ENCODE measurements around the gene TOP3A. TPM values are rescaled to one million over a fixed set of nuclear protein-coding genes. Genes with fewer than 3 reads are reported as not detected.
"Not testable (repeated sequence)": the region's sequence is repeated elsewhere in the genome, so short reads cannot be mapped to it uniquely, and the experiment has no call there.

Gene TOP3A
- total RNA-seq, 1 experiment from 2014 or later: 73.7 TPM

DNA sequence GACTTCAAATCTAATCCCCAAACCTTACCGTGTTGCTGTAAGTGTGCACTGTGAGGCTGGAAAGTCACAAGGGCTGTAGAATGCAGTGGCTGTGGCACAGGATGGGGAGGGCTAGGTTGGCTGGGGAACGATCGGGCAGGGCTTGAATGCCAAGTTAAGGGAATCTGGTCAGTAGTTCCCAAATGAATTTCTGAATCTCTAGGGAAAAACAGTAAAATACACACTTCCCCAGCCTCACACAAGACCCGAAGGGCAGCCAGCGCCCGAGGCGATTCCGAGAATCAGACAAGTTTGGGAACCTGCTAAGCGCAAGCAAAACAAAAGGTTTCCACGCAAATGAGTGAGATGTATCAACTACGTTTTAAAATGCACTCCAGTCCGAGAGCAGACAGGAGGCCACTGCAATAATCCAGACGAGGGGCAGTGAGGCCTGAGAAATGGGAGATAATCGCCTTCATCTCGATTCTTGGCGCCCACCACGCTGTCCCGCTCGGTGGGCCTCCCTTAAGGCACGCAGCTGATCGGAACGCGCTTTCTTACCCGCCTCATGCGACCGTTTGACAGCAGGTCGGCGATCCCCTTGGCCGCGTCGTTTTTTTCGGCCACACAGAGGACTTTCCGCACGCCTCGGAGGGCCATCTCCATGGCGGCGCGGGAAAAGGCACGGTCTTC lies 599 bp downstream of the TOP3A start:
- Histone ChIP-seq H3K27me3 (replicated peaks; ENCODE audit: control insufficient read depth, insufficient read depth, low read length) (no peaks in the 10 kb centered on the region), H3K9me3 (no peaks in the 10 kb centered on the region), H3K36me3 (ENCODE audit: control insufficient read depth, insufficient read depth, low read length) (no peaks in the 10 kb centered on the region; the same call in 1 of the 2 replicates), H3K4me3 (ENCODE audit: low read depth, low read length) (peak overlapping the region; percentile 86), H3K4me1 (peaks cover 12% of the 10 kb centered on the region)
- Mint-ChIP-seq H3K4me1 (ENCODE audit: low read depth, unreplicated experiment) (peaks cover 16% of the 10 kb centered on the region), H3K36me3 (ENCODE audit: insufficient read depth, unreplicated experiment) (peaks cover 54% of the 10 kb centered on the region), H3K9me3 (ENCODE audit: unreplicated experiment) (no peaks in the 10 kb centered on the region), H3K4me3 (ENCODE audit: unreplicated experiment) (peak overlapping the region; percentile 89), H3K27ac (ENCODE audit: unreplicated experiment) (peak overlapping the region; percentile 97), H3K27me3 (ENCODE audit: insufficient read depth, unreplicated experiment) (no peaks in the 10 kb centered on the region)
- POLR2A ChIA-PET: interaction anchor here (0.6 to 0.9 kb wide), 5 partner anchors 9 to 544 kb away, joined by 3 to 4 read pairs (median 3); partner anchors contain the start of genes ALKBH5, MIEF2 and PRPSAP2
- no peak for DNase-seq
- CTCF ChIA-PET: interaction anchor here (0.6 to 1.0 kb wide), 4 partner anchors 14 to 131 kb away, joined by 3 to 4 read pairs (median 4); partner anchors contain the start of gene ALKBH5
- TF ChIP-seq, protein P1, sequence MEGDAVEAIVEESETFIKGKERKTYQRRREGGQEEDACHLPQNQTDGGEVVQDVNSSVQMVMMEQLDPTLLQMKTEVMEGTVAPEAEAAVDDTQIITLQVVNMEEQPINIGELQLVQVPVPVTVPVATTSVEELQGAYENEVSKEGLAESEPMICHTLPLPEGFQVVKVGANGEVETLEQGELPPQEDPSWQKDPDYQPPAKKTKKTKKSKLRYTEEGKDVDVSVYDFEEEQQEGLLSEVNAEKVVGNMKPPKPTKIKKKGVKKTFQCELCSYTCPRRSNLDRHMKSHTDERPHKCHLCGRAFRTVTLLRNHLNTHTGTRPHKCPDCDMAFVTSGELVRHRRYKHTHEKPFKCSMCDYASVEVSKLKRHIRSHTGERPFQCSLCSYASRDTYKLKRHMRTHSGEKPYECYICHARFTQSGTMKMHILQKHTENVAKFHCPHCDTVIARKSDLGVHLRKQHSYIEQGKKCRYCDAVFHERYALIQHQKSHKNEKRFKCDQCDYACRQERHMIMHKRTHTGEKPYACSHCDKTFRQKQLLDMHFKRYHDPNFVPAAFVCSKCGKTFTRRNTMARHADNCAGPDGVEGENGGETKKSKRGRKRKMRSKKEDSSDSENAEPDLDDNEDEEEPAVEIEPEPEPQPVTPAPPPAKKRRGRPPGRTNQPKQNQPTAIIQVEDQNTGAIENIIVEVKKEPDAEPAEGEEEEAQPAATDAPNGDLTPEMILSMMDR (IDR thresholded peaks at IDR 0.05; ENCODE audit: insufficient read depth in 1 of 2, low read depth in 1 of 2, low read length in 1 of 2, severe bottlenecking in 1 of 2, unreplicated experiment in 1 of 2): no peak
- intact Hi-C loops (cut with micrococcal nuclease; ENCODE audit: unreplicated experiment): loop anchor here (2.0 kb wide), 2 partner anchors 19 to 129 kb away; no protein-coding TSS in a partner anchor
- no TSS peak for BruUV-seq (replicated peaks)

DNA sequence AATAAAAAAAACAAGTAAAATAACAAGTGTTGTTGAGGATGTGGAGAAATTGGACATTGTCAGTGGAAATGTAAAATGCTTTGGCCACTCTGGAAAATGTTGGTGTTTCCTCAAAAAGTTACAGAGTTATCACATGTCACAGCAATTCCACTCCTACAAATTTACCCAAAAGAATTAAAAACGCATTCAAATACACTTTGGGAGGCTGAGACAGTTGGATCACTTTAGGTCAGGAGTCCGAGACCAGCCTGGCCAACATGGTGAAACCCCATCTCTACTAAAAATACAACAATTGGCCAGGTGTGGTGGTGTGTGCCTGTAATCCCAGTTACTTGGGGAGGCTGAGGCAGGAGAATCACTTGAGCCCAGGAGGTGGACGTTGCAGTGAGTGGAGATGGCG lies 5.6 kb downstream of the TOP3A start:
- BruUV-seq (replicated peaks): no TSS peak
- TF ChIP-seq, protein P1 (IDR thresholded peaks at IDR 0.05; ENCODE audit: insufficient read depth in 1 of 2, low read depth in 1 of 2, low read length in 1 of 2, severe bottlenecking in 1 of 2, unreplicated experiment in 1 of 2): no peak
- no peak overlapping the region for H3K4me3 Mint-ChIP-seq (ENCODE audit: unreplicated experiment)

DNA sequence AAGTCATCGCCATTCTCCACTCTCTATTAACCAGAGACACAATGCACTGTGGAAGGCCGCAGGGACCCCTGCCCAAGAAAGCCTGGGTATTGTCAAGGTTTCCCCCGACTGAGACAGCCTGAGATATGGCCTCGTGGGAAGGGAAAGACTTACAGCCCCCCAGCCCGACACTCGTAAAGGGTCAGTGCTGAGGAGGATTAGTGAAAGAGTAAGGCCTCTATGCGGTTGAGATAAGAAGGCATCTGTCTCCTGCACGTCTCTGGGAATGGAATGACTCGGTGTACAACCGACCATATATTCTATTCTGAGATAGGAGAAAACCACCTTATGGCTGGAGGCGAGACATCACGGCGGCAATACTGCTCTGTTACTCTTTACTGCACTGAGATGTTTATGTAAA lies 11.6 kb downstream of the TOP3A start:
- H3K4me1 Mint-ChIP-seq (ENCODE audit: low read depth, unreplicated experiment); CTCF ChIA-PET; H3K27me3 ChIP-seq (replicated peaks; ENCODE audit: control insufficient read depth, insufficient read depth, low read length); H3K4me3 Mint-ChIP-seq (ENCODE audit: unreplicated experiment); H3K9me3 ChIP-seq; H3K27me3 Mint-ChIP-seq (ENCODE audit: insufficient read depth, unreplicated experiment); DNase-seq; H3K9me3 Mint-ChIP-seq (ENCODE audit: unreplicated experiment); BruUV-seq (replicated peaks); H3K36me3 ChIP-seq (ENCODE audit: control insufficient read depth, insufficient read depth, low read length); H3K4me3 ChIP-seq (ENCODE audit: low read depth, low read length); intact Hi-C loops (cut with micrococcal nuclease; ENCODE audit: unreplicated experiment): not testable (repeated sequence)
- H3K27ac Mint-ChIP-seq (ENCODE audit: unreplicated experiment): peak overlapping the region; percentile 42
- peaks cover 84% of the 10 kb centered on the region for H3K36me3 Mint-ChIP-seq (ENCODE audit: insufficient read depth, unreplicated experiment)
- POLR2A ChIA-PET: interaction anchor here (0.6 kb wide), 1 partner anchor 50 kb away, joined by 3 read pairs; no protein-coding TSS in a partner anchor
- peaks cover 11% of the 10 kb centered on the region; the same call in 1 of the 2 replicates for H3K4me1 ChIP-seq

More for the DNA sequence above, 5.6 kb downstream of the TOP3A start:
- Mint-ChIP-seq H3K27me3 (ENCODE audit: insufficient read depth, unreplicated experiment) (no peaks in the 10 kb centered on the region), H3K9me3 (ENCODE audit: unreplicated experiment) (no peaks in the 10 kb centered on the region), H3K36me3 (ENCODE audit: insufficient read depth, unreplicated experiment) (peaks cover 74% of the 10 kb centered on the region), H3K27ac (ENCODE audit: unreplicated experiment) (no peak overlapping the region), H3K4me1 (ENCODE audit: low read depth, unreplicated experiment) (peaks cover 8% of the 10 kb centered on the region)
- no peaks in the 10 kb centered on the region for H3K27me3 ChIP-seq (replicated peaks; ENCODE audit: control insufficient read depth, insufficient read depth, low read length)
- no peak for DNase-seq
- H3K4me3 ChIP-seq (ENCODE audit: low read depth, low read length): no peak overlapping the region
- H3K36me3 ChIP-seq (ENCODE audit: control insufficient read depth, insufficient read depth, low read length): peaks cover 2% of the 10 kb centered on the region; the same call in 1 of the 2 replicates
- CTCF ChIA-PET: no interaction called here
- POLR2A ChIA-PET: no interaction called here
- peaks cover 4% of the 10 kb centered on the region; the same call in 1 of the 2 replicates for H3K4me1 ChIP-seq
- intact Hi-C loops (cut with micrococcal nuclease; ENCODE audit: unreplicated experiment): no loop called here
- no peaks in the 10 kb centered on the region for H3K9me3 ChIP-seq

Data from Caco-2 (cell line).